Progenitor cell of endocrine pancreas (in vitro differentiated cells): ENCODE measurements around the gene ARHGEF11. TPM values are rescaled to one million over a fixed set of nuclear protein-coding genes. Genes with fewer than 3 reads are reported as not detected.

Source experiments
- DNase-seq: peaks from one replicate; pipeline ENCODE4 v3.0.0; 2021; ENCODE audit warnings: low spot score; ENCODE audit not compliant: unreplicated experiment
- H3K27ac Mint-ChIP-seq: 2 replicates; pipeline ENCODE4 v1.8.0; 2021; ENCODE audit warnings: mild to moderate bottlenecking, moderate library complexity, mixed read lengths
- H3K27me3 Mint-ChIP-seq: 2 replicates; pipeline ENCODE4 v1.8.0; 2021; ENCODE audit warnings: mixed read lengths
- H3K36me3 Mint-ChIP-seq: 2 replicates; pipeline ENCODE4 v1.8.0; 2022; ENCODE audit warnings: mixed read lengths; ENCODE audit not compliant: insufficient read depth
- H3K4me1 Mint-ChIP-seq: 2 replicates; pipeline ENCODE4 v1.8.0; 2021; ENCODE audit warnings: low read depth, mixed read lengths
- H3K4me3 Mint-ChIP-seq: 2 replicates; pipeline ENCODE4 v1.8.0; 2021; ENCODE audit warnings: low read depth, mild to moderate bottlenecking, moderate library complexity, mixed read lengths
- H3K9me3 Mint-ChIP-seq: 2 replicates; pipeline ENCODE4 v1.8.0; 2021; ENCODE audit warnings: low read depth, mixed read lengths
- CTCF ChIP-seq: fragments of 200-600 bp; sonication (generic); IDR thresholded peaks from one replicate; pipeline ENCODE4 v1.5.0; 2021; ENCODE audit warnings: antibody characterized with exemption, mild to moderate bottlenecking; ENCODE audit not compliant: unreplicated experiment
- total RNA-seq: library from RNA; stranded (reverse); gene quantifications from 2 replicates; pipeline ENCODE4 v1.2.1, GENCODE V29; 2021

ARHGEF11 gene
- total RNA-seq, 1 donor from 2014 or later = 56.7 TPM

GRCh38 chr1:157040802-157041201, 4.7 kb downstream of the ARHGEF11 start:
- no peaks in the 10 kb centered on the region for H3K9me3 Mint-ChIP-seq

DNA sequence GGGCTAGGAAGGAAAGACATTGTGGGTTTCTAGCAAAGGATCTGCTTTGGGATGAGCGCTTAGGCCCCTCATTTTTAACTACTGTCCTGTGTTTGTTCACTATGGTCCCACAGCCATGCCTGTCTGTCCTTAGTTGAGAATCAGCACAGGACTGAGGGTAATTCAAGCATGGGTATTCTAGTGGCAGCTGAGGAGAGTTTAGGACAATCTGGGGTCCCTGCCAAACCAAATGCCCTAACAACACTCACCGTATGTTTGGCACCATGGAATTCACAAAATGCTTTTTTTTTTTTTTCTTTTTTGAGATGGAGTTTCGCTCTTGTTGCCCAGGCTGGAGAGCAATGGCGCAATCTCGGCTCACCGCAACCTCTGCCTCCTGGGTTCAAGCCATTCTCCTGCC, 10.4 kb downstream of the ARHGEF11 start:
- no peak overlapping the region for H3K27ac Mint-ChIP-seq
- no peaks in the 10 kb centered on the region for H3K27me3 Mint-ChIP-seq
- no peak overlapping the region for H3K4me3 Mint-ChIP-seq
- no peak for TF ChIP-seq CTCF
- H3K36me3 Mint-ChIP-seq = peaks cover 1% of the 10 kb centered on the region
- DNase-seq = no peak
- peaks cover 10% of the 10 kb centered on the region for H3K4me1 Mint-ChIP-seq
- H3K9me3 Mint-ChIP-seq = no peaks in the 10 kb centered on the region

More at GRCh38 chr1:157040802-157041201, 4.7 kb downstream of the ARHGEF11 start:
- no peaks in the 10 kb centered on the region for H3K27me3 Mint-ChIP-seq
- no peak overlapping the region for H3K27ac Mint-ChIP-seq
- peaks cover 50% of the 10 kb centered on the region for H3K4me1 Mint-ChIP-seq
- no peak for TF ChIP-seq CTCF
- H3K4me3 Mint-ChIP-seq = no peak overlapping the region
- no peak for DNase-seq
- H3K36me3 Mint-ChIP-seq = peaks cover 4% of the 10 kb centered on the region

DNA sequence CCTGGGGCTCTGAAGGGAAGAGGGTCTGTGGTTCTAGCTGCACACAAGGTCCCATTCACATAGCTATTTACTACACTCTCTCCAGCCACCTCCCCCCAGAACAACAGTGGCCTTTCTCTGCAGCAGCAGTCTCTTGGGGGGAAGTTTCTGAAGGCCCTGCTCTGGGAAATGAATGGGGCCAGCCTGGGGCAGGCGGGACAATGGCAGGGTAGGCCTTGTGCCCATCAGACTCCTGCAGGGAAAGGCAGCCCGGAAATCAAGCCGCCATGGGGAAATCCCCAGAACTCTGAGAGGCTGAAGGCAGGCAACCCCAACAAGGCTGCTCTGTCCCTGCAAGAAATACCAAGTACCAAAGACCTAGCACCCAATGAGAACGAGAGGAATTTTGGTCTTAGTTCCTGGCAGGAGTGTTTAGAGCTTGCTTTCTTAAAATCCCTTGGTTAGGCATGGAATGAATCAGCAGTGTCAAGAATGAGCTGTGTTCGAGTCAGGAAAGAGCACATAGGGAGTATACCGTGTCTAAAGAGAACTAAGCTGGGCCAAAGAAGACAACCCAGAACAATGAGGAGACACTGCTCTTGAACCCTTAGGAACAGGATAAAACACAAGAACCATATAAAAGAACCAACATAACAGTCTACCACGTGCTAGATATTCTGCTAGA, 11.3 kb downstream of the ARHGEF11 start:
- TF ChIP-seq CTCF = no peak
- Mint-ChIP-seq H3K27ac (no peak overlapping the region), H3K4me3 (no peak overlapping the region), H3K36me3 (peaks cover 1% of the 10 kb centered on the region), H3K9me3 (no peaks in the 10 kb centered on the region), H3K4me1 (peaks cover 3% of the 10 kb centered on the region), H3K27me3 (no peaks in the 10 kb centered on the region)
- DNase-seq = no peak

DNA sequence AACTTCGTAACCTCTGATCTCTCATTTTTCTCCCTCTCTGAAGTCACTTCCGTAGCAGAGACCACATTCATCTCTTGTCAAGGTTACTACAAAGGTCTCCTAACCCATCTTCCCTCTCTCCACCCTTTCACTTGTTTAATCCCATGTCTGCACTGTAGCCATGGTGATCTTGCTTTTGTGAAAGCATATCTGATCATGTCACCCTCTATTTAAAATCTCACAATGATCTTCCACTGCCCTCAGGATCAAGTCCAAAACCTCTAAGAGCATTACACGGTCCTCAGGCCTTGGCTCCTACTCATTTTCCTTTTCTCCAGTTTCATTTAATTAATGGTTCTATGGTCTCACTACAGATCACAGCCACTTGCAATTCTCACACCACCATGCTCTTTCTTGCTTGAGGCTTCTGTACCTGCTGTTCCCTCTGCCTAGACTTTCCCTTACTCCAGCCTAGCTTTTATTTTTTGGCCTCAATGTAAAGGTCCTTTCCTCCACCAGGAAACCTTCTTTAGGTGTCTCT, 12.1 kb downstream of the ARHGEF11 start:
- no peaks in the 10 kb centered on the region for H3K36me3 Mint-ChIP-seq
- H3K4me3 Mint-ChIP-seq = no peak overlapping the region
- TF ChIP-seq CTCF = no peak
- no peaks in the 10 kb centered on the region for H3K4me1 Mint-ChIP-seq
- no peaks in the 10 kb centered on the region for H3K9me3 Mint-ChIP-seq
- H3K27me3 Mint-ChIP-seq = no peaks in the 10 kb centered on the region
- DNase-seq = no peak
- no peak overlapping the region for H3K27ac Mint-ChIP-seq

- no peak overlapping the region for H3K27ac Mint-ChIP-seq
- H3K4me1 Mint-ChIP-seq = no peaks in the 10 kb centered on the region
- H3K27me3 Mint-ChIP-seq = no peaks in the 10 kb centered on the region
- H3K36me3 Mint-ChIP-seq = no peaks in the 10 kb centered on the region
- H3K4me3 Mint-ChIP-seq = no peak overlapping the region
- no peaks in the 10 kb centered on the region for H3K9me3 Mint-ChIP-seq
- TF ChIP-seq CTCF = no peak
- DNase-seq = no peak
These were observed 13.2 kb downstream of the ARHGEF11 start for GRCh38 chr1:157032303-157032702.
